Fibroblast of villous mesenchyme (primary cell): ENCODE results near the gene PTGIR. TPM values are rescaled to one million over a fixed set of nuclear protein-coding genes. Genes with fewer than 3 reads are reported as not detected.

Experiments
- DNase-seq: peaks from one replicate; pipeline ENCODE4 v3.0.0-alpha.2; 2010; ENCODE audit warnings: low read depth
- H3K4me3 ChIP-seq: 2 replicates; pipeline ENCODE4 v1.5.1; 2011; ENCODE audit warnings: low read depth, mild to moderate bottlenecking, low read length
- total RNA-seq: library from RNA; depleted of rRNA; stranded (reverse); fragments of >200 nt; gene quantifications from 2 replicates; pipeline ENCODE4 v1.2.3, GENCODE V29; 2012
- TF ChIP-seq, protein P1 (sequence below): IDR thresholded peaks from 2 replicates; pipeline ENCODE4 v1.5.1; 2012; ENCODE audit warnings: low read depth, mild to moderate bottlenecking, low read length; ENCODE audit not compliant: insufficient read depth

PTGIR gene
- total RNA-seq, 1 donor = 3.5 TPM

DNA sequence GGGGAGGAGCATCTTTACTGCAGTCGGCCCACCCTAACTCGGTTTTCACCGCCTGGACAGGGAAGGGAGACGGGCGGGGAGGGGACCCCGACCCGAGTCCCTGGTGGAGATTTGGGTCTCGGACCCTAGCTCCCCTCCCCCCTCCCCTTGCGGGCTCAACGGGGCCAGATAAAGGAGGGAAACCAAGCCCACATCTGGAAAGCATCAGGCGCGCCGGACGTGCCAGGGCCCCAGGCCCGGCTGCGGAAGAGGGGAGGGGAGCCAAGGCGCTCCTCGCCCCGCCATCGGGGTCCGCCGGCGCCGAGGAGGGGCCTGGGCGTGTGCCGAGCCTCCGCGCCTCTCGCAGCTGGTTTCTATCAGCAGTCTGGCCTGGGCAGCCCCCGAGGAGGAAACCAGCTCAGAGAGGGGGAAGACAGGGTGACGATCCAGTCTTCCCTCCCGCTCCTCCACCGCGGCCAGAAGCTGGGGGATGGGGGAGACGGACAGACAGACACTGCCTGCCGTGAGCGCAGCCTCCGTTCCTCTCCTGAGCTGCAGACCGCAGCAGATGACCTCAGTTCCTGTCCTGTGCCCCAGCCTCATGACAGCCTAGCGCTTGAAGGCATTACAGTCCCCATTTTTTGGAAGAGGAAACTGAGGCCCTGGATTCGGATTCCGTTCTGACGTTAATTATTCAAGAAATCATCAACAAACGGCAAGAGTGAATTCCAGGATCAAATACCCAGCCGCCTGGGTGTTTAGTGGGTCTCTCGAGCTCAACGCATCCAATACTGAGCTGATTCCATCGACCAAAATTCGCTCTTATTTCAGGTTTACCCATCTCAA is 14.7 kb upstream of the PTGIR start:
- peak overlapping the region; percentile 63 for H3K4me3 ChIP-seq
- peak; percentile 77 for DNase-seq
- TF ChIP-seq, protein P1, sequence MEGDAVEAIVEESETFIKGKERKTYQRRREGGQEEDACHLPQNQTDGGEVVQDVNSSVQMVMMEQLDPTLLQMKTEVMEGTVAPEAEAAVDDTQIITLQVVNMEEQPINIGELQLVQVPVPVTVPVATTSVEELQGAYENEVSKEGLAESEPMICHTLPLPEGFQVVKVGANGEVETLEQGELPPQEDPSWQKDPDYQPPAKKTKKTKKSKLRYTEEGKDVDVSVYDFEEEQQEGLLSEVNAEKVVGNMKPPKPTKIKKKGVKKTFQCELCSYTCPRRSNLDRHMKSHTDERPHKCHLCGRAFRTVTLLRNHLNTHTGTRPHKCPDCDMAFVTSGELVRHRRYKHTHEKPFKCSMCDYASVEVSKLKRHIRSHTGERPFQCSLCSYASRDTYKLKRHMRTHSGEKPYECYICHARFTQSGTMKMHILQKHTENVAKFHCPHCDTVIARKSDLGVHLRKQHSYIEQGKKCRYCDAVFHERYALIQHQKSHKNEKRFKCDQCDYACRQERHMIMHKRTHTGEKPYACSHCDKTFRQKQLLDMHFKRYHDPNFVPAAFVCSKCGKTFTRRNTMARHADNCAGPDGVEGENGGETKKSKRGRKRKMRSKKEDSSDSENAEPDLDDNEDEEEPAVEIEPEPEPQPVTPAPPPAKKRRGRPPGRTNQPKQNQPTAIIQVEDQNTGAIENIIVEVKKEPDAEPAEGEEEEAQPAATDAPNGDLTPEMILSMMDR = no peak

DNA sequence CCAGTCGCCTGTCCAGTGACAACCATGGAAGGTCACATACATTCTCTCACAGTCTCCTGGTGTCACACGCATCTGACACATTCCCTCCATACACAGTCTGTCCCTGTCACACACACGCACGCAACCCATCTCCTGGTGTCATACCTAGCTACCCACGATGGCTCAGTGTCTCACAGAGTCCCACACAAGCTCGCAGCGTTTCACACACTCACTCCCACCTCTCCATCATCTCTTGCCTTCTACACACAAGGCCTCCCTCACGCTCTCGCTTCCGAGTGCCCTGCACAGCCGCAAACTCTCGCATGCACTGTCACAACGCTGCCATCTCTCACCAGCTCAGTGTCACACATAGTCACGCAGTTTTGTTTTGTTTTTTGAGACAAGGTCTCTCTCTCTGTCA is 12.3 kb upstream of the PTGIR start:
- DNase-seq = no peak
- H3K4me3 ChIP-seq = no peak overlapping the region
- TF ChIP-seq, protein P1 = no peak

DNA sequence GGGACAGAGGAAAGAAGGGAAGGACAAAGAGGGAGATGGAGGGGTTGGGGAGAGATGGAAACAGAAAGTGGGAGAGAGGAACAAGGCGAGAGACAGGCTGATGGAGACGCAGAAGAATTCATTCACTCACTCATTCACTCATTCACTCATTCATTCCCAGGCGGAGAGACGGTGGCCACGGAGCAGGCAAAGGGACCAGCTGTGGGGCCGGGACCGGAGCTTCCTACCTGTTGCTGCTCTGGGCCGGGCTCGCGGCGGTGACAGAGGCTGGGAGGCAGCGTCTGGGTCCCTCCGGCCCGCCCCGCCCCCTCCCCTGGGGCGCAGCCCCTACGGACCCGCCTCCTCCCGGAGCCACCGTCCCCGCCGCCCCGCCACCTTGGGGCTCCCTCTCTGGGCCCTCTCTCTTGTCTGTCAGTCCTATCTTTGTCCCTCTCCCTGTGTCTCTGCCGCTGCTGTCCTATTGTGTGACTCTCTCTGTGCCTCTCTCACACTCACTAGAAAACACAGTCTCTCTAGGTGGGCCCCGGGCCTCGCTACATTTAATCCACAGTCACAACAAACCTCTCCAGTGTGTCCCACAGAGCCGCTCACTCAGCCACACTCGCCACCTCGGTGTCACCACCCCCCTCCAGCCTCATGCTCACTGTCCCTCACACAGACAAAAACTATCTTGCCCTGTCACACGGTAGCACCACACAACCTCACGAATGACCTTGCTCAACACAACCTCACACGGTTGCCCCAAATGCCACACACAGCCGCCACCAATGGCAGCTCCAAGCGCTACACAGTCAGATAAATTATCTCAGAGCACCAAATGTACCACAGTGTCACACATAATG is 11.3 kb upstream of the PTGIR start, which contains the start of gene GNG8:
GNG8 (minus strand) TSS at position 283 of the 842 bp plus-strand sequence. CDS start 1,520 bp downstream, outside the sequence.
- H3K4me3 ChIP-seq = no peak within 1 kb of the TSS
- TF ChIP-seq, protein P1 = no peak
- DNase-seq = no peak

DNA sequence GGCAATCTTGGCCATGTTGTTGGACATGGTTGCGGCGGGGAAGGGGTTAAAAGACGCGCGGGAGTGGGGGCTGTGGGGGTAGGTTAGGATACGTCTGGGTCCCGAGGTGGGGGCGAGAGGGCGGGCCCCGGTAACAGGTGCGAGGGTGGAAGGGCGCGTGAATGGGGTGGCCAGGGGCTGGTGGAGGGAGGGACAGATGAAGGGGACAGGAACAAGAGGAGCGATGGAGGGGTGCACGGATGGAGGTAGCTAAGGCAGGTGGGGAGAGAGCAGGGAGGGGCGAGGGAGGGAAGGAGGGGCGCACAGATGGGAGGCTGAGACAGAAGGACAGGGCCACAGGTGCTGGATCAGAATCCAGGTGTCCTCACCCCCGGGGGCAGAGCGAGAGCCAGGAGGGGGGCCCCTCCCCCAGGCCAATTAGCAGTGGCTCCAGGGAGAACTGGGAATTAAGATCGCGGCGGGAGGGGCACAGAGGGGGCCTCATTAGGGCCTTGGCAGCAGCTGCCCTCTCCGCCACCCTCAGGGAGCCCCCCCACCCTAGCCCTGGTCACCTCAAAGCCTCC is 9.8 kb upstream of the PTGIR start:
- TF ChIP-seq, protein P1 = no peak
- H3K4me3 ChIP-seq = peak overlapping the region; percentile 48
- DNase-seq = no peak

DNA sequence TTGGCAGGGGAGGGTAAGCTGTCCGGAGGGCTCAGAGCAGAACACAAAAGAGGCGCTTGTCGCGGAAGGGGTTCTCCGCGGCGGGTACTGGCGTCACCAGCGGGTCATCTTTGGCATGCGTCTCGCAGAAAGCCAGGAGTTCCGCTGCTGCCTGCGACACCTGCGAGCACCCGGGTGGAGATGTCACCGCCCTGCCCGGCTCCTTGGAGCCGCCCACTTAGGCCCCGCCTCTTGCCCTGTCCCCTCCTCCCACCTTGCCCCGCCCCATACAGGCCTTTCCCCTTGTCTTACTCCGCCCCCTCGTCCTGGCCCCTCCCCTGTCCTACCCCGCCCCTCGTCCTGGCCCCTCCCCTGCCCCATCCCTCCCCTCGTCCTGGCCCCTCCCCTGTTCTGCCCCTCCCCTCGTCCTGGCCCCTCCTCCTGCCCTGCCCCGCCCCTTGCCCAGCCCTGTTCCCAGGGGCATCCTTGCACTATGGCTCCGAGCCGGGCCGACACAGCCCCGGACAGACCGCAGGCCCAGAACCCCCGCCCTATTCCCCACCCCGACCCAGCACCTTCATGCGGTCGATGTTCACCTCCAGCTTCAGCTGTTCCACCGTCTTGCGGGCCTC is 9.3 kb upstream of the PTGIR start:
- H3K4me3 ChIP-seq = peak overlapping the region; percentile 48
- TF ChIP-seq, protein P1 = no peak
- DNase-seq = peak; percentile 90

DNA sequence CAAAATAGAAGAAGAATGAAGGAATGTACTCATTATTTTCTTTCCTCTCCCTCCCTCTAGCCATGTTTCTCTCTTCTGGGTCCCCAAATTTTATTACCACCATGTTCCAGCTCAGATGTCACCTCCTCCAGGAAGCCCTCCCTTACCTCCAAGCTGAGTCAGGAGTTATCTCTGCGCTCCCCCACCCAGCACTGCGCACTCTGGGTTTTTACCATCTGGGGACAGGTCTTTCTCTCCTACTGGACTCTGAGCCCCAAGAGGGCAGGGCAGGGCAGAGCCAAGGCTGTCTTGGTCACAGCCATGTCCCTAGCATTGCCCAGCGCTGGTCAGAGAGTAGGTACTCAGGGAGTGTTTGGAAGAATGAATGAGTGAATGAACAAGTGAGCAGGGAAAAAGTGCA is 8.2 kb upstream of the PTGIR start:
- TF ChIP-seq, protein P1 = no peak
- no peak overlapping the region for H3K4me3 ChIP-seq
- DNase-seq = no peak
